Sigmoid colon (tissue), 7 donors: ENCODE measurements around the gene FBLN2. TPM values are rescaled to one million over a fixed set of nuclear protein-coding genes. Genes with fewer than 3 reads are reported as not detected.

ENCODE experiments used
- DNase-seq: peaks from one replicate; pipeline ENCODE4 v3.0.0-alpha.2; 2019
- H3K27ac ChIP-seq, 4 donors: fragments of 200-600 bp; sonication (generic); one replicate each; pipeline ENCODE4 v1.5.1; 2016 to 2019; ENCODE audit warnings: mild to moderate bottlenecking in 1 of 4
- H3K27me3 ChIP-seq, 3 donors: fragments of 200-600 bp; sonication (generic); one replicate each; pipeline ENCODE4 v1.5.1; 2019; ENCODE audit warnings: mild to moderate bottlenecking in 1 of 3
- H3K36me3 ChIP-seq, 4 donors: fragments of 200-600 bp; sonication (generic); one replicate each; pipeline ENCODE4 v1.5.1; 2016 to 2019
- H3K4me1 ChIP-seq, 4 donors: fragments of 200-600 bp; sonication (generic); one replicate each; pipeline ENCODE4 v1.5.1; 2017 to 2019
- H3K4me3 ChIP-seq, 4 donors: fragments of 200-600 bp; sonication (generic); one replicate each; pipeline ENCODE4 v1.5.1; 2017 to 2019; ENCODE audit warnings: mild to moderate bottlenecking in 2 of 4, moderate library complexity in 1 of 4
- H3K9me3 ChIP-seq, 4 donors: fragments of 200-600 bp in 3 of 4; sonication (generic) in 3 of 4; one replicate each; pipeline versions ENCODE4 v1.5.1 to v1.6.1; 2013 to 2019
- EP300 ChIP-seq, 4 donors: sonication (generic); formaldehyde crosslinking; IDR thresholded peaks; one replicate each; pipeline ENCODE4 v1.6.1; 2017; ENCODE audit warnings: antibody characterized with exemption in 4 of 4
- POLR2A ChIP-seq, 2 donors: fragments of 450-650 bp; IDR thresholded peaks; one replicate each; pipeline ENCODE4 v1.6.1; 2016; ENCODE audit warnings: antibody characterized with exemption in 2 of 2, mild to moderate bottlenecking in 2 of 2, moderate library complexity in 2 of 2
- POLR2AphosphoS5 ChIP-seq, 4 donors: sonication (generic); formaldehyde crosslinking; IDR thresholded peaks; one replicate each; pipeline ENCODE4 v1.6.1; 2017; ENCODE audit warnings: antibody characterized with exemption in 4 of 4
- WGBS, 2 donors: extraction: QIAGEN DNeasy Blood & Tissue Kit; methylation state at CpG; one replicate each; pipeline ENCODE4 v1.1.7; 2013; 5-methylcytosine and 5-hydroxymethylcytosine counted together
- intact Hi-C: fragments of 100-400 bp; cut with DNase I; formaldehyde crosslinking; loops from one replicate; pipeline ENCODE4 v1.15.1; 2023
- polyA plus RNA-seq, 3 donors: library from polyadenylated mRNA; stranded (reverse); fragments of 200-250 nt; gene quantifications; one replicate each; pipeline ENCODE4 v1.2.3, GENCODE V29; 2013
- total RNA-seq, 4 donors: library from RNA; depleted of rRNA; stranded (reverse); fragments of >200 nt; gene quantifications; one replicate each; pipeline ENCODE4 v1.1.0, GENCODE V29; 2016
- TF ChIP-seq, protein P1 (sequence below), 4 experiments: fragments of 450-650 bp in 3 of 4; fragments of 200-600 bp in 1 of 4; IDR thresholded peaks; one replicate each; pipeline ENCODE4 v1.5.1; 2016 to 2019; ENCODE audit warnings: antibody characterized with exemption in 4 of 4, mild to moderate bottlenecking in 3 of 4, moderate library complexity in 2 of 4
- donor health status: healthy with polysubstance abuse.
- donor health status: Bipolar disorder and iron deficiency.
- donor health status: healthy.

FBLN2 gene
- total and polyA plus RNA-seq, 7 donors = 1.2 to 134 (median 18.7) TPM

DNA sequence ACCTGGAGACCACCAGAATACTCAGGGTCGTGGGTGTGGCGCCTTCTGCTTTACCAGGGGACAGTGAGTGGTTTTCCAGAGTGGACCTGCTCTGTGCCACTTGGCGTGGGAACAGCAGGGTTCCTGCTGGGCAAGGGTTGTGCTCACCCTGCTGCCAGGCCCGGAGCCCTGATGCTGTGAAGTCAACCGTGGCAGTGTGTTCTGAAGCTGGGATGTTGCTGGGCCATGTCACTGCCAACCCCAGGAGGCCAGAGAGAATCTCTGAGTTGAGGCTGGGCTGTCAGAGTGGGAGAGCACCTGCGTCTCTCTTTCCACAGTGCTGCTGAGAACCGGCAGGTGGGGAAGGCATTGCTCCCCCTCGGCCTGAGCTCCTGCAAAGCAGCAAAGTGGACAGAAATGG lies 48.7 kb downstream of the FBLN2 start:
- intact Hi-C loops = no loop called here
- peak; percentile 48 for DNase-seq
- H3K4me3 ChIP-seq = no peak overlapping the region
- no peak overlapping the region for H3K27ac ChIP-seq
- H3K27me3 ChIP-seq = peaks cover 0 to 3% (median 0%) of the 10 kb centered on the region in 3 donors
- H3K4me1 ChIP-seq = no peaks in the 10 kb centered on the region
- TF ChIP-seq POLR2AphosphoS5 (IDR thresholded peaks at IDR 0.05) = no peak
- TF ChIP-seq EP300 (IDR thresholded peaks at IDR 0.05) = no peak
- no peak for TF ChIP-seq POLR2A (IDR thresholded peaks at IDR 0.05)
- TF ChIP-seq, protein P1, sequence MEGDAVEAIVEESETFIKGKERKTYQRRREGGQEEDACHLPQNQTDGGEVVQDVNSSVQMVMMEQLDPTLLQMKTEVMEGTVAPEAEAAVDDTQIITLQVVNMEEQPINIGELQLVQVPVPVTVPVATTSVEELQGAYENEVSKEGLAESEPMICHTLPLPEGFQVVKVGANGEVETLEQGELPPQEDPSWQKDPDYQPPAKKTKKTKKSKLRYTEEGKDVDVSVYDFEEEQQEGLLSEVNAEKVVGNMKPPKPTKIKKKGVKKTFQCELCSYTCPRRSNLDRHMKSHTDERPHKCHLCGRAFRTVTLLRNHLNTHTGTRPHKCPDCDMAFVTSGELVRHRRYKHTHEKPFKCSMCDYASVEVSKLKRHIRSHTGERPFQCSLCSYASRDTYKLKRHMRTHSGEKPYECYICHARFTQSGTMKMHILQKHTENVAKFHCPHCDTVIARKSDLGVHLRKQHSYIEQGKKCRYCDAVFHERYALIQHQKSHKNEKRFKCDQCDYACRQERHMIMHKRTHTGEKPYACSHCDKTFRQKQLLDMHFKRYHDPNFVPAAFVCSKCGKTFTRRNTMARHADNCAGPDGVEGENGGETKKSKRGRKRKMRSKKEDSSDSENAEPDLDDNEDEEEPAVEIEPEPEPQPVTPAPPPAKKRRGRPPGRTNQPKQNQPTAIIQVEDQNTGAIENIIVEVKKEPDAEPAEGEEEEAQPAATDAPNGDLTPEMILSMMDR (IDR thresholded peaks at IDR 0.05) = no peak
- H3K9me3 ChIP-seq = no peaks in the 10 kb centered on the region
- H3K36me3 ChIP-seq = no peaks in the 10 kb centered on the region
- WGBS, 2 donors = 67 to 85% methylated on average over 8 of the region's 8 CpGs

DNA sequence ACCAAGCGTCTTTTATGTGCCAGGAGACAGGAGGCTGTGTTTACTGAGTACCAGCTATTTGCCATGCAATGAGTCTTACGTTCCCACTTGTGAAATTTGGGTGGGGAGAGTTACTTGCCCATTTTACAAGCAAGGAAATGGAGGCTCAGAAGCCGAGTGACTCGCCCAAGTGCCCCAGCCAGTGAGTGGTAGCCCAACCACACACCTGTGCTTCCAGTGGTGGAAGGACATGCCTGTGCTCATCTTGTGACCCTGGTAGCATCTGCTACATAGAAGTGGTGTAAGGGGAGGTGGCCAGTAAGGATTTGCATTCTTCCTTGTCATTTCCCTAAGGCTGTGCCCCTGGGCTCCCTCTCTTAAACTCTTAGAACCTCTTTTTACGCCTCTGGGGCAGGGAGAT lies 49.3 kb downstream of the FBLN2 start:
- H3K4me3 ChIP-seq = no peak overlapping the region
- peak; percentile 27 for DNase-seq
- no peaks in the 10 kb centered on the region for H3K4me1 ChIP-seq
- intact Hi-C loops = no loop called here
- TF ChIP-seq, protein P1 (IDR thresholded peaks at IDR 0.05) = no peak
- no peak for TF ChIP-seq POLR2A (IDR thresholded peaks at IDR 0.05)
- no peak overlapping the region for H3K27ac ChIP-seq
- H3K36me3 ChIP-seq = no peaks in the 10 kb centered on the region
- H3K27me3 ChIP-seq = peaks cover 0 to 3% (median 0%) of the 10 kb centered on the region in 3 donors
- 66 to 80% methylated on average over 5 of the region's 5 CpGs for WGBS, 2 donors
- no peaks in the 10 kb centered on the region for H3K9me3 ChIP-seq

DNA sequence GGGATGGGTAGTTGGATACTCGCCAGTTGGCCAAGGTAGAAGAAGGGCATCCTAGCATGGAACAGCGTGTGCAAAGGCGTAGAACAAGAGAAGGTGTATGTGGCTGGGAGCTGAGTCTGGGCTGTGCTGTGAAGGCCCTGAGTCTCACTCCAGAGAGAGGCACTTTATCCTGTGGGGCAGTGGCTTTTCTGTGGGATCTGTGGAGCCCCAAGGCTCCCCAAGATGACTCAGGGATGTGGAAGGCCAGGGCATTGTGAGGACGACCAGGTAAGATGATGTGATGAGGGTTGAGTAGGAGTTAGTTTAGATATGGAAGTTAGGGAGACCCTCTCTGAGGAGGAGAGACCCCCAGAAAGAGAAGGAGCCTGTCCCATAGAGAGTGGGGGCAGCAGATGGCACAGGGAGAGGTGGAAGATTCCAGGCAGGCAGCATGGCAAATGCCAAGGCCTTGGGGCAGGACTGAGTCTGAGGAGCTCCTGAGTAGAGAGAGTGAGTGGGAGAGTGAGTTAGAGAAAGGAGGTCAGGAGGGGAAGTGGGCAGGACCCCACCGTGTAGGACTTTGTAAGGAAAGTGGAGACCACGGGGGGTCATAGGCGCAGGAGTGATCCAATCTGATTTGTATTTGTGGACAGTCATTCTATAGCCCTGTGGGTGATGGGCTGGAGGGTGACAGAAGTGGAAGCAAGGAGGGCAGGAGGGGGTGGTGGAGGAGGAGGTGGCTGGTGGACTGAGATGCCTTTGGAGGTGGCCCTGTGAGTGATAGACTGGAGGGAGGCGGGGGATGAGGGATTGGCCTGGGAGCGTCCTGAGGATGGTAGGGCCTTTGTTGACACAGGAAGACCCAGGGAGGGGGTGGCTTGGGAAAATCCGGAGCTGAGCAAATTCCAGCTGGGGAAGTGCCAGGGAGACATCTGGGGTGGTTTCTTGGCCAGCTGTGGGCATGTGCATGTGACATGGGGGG lies 50.3 kb downstream of the FBLN2 start:
- intact Hi-C loops = no loop called here
- H3K36me3 ChIP-seq = no peaks in the 10 kb centered on the region

GRCh38 chr3:13599887-13600450 lies 51.0 kb downstream of the FBLN2 start:
- Histone ChIP-seq H3K27ac (no peak overlapping the region), H3K4me1 (no peaks in the 10 kb centered on the region), H3K27me3 (peaks cover 0 to 3% (median 0%) of the 10 kb centered on the region in 3 donors), H3K4me3 (no peak overlapping the region), H3K9me3 (no peaks in the 10 kb centered on the region), H3K36me3 (no peaks in the 10 kb centered on the region)
- WGBS, 2 donors = 69 to 79% methylated on average over 11 of the region's 11 CpGs
- TF ChIP-seq POLR2AphosphoS5 (IDR thresholded peaks at IDR 0.05) (no peak), EP300 (IDR thresholded peaks at IDR 0.05) (no peak), POLR2A (IDR thresholded peaks at IDR 0.05) (no peak)
- TF ChIP-seq, protein P1 (IDR thresholded peaks at IDR 0.05) = no peak
- intact Hi-C loops = no loop called here
- peak; percentile 56 for DNase-seq

More for the DNA sequence above, 50.3 kb downstream of the FBLN2 start:
- peaks cover 0 to 3% (median 0%) of the 10 kb centered on the region in 3 donors for H3K27me3 ChIP-seq
- WGBS, 2 donors = 54 to 71% methylated on average over 10 of the region's 10 CpGs
- TF ChIP-seq POLR2A (IDR thresholded peaks at IDR 0.05) (no peak), EP300 (IDR thresholded peaks at IDR 0.05) (no peak), POLR2AphosphoS5 (IDR thresholded peaks at IDR 0.05) (no peak)
- TF ChIP-seq, protein P1 (IDR thresholded peaks at IDR 0.05) = no peak
- no peak overlapping the region for H3K4me3 ChIP-seq
- no peaks in the 10 kb centered on the region for H3K4me1 ChIP-seq
- no peaks in the 10 kb centered on the region for H3K9me3 ChIP-seq
- peak; percentile 54 for DNase-seq
- H3K27ac ChIP-seq = no peak overlapping the region
